ENCODE results near the gene STAC2.

The STAC2 gene

DNA sequence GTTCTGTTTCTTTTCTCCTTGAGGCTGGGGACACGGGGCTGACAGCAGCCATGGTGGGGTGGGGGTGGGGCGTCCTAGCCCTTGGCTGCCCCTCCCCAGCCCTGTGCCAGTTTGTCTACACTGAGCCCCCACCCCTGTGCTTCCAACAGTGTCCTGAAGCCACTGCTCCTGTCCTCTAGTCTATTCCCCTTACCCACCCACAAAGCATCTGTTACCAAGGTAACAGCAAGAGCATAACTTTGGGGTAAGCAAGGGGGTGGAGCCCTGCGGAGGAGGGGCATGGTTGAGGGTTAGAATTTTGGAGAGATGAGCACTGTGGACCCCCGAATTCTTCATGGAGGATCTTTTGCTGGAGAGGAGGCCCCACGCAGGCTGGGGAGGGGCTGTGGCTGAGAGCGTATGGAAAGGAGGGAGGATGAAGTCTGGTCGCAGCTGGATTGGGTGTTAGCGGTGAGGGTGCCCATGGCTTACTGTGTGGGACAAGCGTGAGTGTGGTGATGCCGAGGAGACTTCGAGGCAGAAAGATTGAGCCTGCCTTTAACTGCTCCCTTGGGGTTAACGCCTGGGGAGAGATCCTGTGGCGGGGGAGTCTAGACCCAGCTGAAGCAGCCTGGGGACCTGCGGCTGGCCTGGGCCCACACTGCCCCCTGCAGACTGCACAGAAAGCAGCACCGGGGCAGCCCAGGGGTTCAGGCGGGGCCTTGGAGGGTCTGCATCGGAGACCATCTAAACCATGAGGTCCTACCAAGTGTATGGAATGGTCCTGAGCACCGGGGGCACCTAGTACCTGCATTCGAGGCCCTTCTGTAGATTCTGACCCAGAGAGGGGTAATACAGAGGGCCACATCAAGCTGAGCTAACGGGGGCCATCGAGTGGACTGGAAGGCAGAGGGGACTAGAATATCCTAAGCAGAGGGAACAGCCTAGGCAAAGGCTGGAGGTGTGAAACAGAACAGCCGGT, 6.1 kb upstream of the STAC2 start:
- no peak for DNase-seq (ENCODE audit: low spot score)

DNA sequence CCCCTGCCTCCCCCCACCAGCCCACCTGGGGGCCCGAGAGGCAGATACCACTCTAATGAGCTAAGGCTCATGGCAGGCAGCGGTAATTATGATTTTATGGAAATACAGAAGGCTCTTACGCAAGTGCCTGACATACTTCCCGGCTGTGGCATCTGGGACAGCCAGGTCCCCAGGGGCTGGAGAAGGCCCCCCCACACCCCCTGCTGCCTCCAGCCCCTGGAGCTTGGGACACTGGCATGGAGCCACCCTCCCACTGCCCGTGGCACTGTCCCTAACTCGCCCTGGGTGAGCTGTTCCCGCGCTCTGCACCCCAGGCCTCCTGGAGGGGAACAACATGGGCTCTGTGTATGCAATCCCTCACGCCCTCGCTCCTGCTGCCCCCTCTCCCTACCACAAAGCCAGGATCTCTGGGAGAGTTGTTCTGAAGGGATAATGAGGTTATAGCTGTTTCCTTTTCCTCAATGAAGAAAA, 5.4 kb upstream of the STAC2 start:
- DNase-seq (ENCODE audit: low spot score), result no peak

DNA sequence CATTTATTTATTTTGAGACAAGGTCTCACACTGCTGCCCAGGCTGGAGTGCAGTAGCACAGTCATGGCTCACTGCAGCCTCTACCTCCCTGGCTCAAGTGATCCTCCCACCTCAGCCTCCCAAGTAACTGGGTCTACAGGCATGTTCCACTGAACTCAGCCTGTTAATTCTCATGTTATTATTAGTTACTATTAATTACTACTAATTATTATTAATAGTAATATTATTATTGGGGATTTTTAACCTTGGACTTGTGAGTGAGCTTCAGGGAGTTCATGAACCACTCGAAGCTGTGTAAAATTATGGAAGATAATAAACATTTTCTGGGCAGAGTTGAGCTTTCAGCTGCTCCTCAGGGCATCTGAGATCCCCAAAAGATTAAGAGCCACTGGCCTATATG, 4.6 kb upstream of the STAC2 start:
- DNase-seq (ENCODE audit: low spot score), result no peak

DNA sequence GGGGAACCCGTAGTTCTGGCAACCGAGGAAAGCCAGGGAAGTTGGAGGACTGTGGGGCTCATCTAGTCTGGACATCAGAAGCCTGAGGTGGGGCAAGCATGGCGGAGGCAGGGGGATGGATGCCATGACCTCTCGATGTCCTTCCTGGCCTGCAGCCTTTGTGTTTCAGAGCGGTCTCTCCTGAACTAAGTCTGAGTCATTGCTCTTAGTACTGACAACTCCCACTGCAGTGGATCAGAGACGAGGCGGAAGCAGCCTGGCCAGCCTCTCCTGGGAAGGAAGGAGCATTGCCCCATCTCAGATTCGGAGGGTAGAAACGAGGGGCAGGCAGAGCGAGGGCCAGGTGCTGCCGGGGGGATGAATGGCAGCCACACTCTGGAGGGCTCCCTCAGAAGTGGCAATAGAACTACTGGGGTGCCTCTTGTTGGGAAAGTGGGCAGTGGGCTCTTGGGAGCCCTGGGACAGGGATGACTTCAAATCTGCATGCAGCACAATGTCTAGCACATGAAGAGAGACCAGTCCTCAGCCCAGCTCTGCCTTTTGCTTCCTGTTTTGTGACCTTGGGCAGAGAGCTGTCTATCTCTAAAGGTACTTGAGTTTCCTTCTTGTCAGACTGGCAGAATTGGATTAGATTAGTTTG, 3.6 kb upstream of the STAC2 start:
- no peak for DNase-seq (ENCODE audit: low spot score)

DNA sequence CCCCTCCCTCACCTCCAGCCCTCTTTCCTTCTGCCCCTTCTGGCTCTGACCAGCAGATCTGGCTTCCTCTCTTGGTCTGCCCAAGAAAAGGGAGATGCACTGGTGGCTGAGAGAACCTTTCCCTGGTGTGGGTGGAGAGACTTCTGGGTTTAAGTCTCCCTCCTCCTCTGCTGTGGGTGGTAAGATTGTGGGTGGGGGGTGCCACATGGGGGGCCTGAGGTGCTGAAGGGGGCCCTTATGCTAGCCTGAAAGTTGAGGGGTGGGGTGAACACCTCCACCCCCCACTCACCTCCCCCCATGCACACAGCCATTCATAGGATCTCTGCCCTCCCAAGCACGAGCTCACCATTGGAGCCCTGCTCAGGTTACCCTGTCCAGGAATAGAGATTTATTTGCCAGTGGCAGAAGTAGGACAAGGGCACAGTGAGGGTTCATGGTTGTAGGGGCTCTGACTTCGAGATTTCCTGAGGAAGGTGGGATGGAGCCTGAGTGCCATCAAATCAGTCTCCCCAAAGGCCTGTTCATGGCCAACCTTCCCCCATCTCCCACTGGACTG, 1.7 kb upstream of the STAC2 start:
- no peak for DNase-seq (ENCODE audit: low spot score)

DNA sequence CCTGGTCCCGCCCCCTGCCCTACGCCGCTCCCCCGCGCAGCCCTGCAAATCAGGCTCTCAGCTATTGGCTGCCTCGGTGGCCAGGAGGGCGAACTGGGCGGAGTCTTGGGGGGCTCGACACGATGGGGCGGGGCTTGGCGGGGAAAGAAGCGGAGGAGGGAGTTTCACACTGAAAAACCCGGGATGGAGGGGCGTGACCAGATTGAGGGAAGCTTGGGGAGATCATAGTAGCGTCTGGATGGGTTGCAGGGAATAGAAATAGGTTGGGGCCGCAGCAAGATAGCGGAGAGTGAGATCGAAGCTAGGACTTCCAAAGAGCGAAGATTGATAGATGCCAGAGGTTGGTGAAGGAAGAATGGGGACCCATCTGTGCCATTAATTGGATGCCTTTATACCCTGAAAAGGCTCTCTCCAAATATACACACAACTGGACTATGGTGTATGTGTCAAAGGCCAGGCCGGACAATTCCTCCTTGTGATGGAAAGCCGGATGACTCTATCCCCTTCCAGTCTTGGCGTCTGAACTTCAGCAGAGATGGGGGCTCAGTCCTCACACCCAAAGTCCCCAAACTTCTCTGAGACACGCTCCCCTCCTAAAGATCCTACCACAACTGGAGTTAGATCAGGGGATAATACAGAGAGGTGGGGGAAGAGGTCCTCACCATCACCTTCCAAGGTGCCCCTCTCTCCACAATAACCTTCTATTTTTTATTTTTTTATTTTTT, 376 bp upstream of the STAC2 start:
- DNase-seq (ENCODE audit: low spot score), result no peak

DNA sequence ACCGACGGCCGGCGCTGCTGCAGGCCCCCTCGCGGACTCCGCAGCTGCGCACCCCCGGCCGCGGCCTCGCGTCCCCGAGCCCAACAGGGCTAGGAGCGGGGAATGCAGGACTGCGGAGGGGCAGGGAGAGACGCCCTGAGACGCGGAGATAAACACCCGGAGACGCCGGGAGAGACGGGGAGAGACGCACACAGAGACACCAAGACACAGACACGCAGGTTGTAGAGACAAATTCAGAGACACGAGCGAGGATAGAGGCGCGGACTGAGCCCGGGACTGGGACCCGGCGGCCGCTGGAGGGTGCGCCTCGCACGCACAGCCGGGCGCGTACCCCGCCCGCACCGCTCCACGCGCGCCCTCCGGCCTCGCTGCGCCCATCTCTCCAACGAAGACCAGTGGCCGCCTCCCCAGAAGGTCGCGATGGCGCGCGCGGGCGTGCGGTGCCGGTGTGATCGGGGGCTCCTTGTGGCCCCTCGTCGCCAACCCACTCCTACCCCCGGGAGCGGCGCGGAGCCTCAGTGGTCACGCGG, 902 bp downstream of the STAC2 start:
- no peak for DNase-seq (ENCODE audit: low spot score)

DNA sequence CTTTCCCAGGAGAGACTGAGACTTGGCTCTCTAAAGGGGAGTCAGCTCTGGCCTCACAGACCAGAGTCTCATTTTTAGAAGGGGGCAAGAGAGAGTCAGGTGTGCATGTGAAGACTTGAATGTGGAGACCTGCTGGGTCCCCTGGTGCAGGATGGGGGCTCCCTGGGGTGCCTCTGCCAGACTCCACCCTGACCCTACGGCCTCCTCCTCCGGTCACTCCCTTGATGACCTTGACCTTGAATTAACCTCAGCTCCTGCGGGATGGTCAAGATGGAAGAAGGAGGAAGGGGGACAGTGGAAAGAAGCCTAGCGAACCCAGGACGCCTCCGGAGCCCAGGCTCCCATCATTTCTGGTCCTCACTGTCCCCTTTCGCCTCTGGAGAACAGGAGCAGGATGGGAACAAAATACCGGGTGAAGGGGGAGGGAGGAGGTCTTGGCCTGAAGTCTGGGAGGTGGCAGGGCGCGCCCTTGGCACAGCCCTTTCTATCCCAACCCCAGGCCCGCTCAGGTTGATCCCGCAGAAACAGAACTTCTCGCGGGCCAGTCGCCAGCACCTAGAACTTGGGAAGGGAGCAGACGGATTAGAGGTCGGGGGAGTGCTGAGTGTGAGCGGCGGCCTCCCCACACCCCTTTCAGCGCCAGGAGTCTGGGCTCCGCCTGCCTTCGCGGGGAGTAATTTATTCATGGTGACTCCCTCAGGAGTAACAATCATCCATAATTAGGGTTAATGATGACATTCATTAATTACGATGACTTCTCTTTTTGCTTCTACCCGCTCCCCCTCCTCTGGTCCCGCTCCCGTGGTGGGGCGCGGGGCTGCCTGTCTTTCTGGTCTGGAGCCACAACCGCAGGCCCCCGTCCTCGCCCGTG, 1.6 kb downstream of the STAC2 start:
- DNase-seq (ENCODE audit: low spot score), result no peak

DNA sequence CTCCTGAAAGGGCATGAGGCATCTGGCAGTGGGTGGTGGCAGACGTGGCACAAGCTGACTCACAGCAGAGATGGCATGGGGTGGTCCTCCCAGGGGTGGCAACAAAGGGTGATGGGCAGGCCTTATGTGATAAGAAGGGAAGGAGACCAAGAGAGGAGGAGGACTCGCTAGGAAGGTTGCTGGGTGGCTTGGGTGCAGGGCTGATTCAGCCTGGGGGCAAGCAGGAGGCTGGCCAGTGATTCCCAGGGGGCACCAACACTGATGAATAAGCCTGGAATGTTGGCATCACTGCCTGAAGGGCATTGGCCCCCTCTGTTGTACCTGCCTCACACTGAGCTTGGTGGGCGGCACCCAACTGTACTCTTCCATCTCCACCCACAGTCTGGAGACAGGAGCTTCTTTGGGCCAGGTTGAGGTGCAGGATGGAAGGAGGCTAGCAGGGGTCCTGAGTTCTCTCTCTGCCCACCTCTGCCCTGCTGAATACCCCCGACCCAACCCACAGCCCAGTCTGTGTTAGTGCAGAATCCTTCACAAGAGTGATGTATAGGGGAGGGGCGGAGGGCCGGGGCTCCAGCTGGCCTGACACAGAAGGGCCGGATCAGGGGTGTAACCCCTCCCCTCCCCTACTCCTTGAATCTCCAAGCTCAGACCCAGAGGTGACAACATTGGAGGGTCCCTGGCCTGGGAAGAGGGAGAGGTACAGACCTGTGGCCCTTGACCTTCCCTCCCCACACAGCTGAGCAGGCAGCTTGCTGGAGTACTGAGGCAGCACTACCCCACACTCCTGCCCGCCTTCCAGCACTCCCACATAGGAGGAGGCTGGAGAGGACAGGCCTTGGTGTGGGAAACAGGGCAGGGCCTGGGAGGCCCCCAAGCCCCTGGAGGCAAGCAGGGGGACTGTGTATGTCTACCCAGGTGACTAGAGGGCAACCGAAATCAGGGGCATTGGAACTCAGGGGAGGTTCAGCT, 2.6 kb downstream of the STAC2 start:
- no peak for DNase-seq (ENCODE audit: low spot score)

DNA sequence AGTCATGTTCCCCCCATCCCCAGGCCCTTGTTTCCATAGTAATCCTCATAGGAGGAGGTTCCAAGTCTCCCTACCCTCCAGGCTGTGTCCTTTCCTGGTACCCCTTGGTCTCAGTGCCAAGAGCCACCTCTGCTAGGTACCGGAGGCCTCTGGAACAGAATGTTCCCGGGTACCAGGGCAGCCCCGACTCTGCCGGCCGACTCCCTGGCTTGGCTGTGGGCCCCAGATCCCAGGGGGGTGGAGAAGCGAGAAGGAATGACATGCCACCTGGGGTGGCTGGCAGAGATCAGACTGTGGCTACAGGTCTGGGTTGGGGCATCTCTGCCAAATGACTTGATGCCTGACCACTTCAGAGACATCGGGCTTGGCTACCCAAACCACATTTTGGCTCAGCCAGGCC, 3.6 kb downstream of the STAC2 start:
- no peak for DNase-seq (ENCODE audit: low spot score)

DNA sequence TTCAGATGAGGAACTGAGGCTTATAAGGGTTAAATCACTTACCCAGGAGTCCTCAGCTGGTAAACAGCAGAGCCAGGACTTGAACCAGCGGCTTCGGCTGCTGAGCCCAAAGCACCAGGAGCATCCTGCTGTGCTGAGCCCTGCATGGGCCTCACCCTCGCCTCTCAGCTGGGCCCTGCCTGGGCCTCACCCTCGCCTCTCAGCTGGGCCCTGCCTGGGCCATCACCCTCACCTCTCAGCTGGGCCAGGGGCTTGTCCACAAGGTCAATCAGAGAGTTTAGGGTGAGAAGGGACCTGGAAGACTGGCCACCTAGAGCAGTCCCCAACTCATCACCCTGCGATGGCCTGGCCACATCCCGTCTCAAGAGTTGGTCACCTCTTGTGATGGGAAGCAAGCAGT, 4.2 kb downstream of the STAC2 start:
- DNase-seq (ENCODE audit: low spot score), result no peak

DNA sequence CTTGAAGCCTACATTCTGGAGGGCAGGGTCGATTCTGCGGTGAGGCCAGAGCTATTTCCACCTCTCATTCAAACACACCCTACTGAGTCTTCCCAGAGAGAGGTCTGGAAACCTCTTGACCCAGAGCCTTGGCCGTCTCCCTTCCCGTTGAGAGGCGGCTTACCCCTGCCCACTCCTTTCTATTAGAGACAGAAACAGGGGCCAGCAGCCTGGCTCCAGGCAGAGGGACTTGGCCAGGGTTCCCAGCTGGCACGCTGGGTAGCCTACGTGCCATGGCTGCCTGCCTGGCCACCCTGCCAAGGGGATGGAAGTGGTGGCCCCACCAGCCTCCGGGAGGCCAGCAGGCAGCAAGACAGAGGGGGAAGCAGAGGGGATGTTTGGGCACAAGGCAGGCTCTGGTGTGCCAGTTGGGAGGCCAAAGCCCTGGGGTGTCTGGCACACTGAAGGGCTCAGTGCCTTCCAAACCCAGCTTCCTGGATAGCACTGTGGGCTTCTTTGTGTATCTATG, 6.0 kb downstream of the STAC2 start:
- DNase-seq (ENCODE audit: low spot score), result peak; percentile 74

DNA sequence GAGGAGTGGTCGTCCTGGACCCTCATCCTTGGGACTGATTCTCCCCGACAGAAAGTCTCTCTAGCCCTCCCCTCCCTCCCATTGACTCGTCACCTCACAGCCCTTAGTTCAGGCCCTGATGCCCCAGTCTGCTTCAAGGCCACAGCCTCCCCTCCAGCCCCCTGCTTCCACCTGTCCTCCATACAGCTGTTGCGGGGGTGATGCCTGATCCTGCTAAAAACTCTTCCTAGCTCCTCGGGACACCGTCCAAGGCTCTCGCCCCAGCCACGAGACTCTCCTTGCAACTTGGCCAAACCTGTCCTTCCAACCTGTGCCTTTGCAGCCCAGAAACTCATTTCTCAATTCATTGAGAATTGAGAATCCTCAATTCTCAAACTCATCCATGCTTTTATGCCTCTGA, 6.8 kb downstream of the STAC2 start:
- DNase-seq (ENCODE audit: low spot score), result no peak

DNA sequence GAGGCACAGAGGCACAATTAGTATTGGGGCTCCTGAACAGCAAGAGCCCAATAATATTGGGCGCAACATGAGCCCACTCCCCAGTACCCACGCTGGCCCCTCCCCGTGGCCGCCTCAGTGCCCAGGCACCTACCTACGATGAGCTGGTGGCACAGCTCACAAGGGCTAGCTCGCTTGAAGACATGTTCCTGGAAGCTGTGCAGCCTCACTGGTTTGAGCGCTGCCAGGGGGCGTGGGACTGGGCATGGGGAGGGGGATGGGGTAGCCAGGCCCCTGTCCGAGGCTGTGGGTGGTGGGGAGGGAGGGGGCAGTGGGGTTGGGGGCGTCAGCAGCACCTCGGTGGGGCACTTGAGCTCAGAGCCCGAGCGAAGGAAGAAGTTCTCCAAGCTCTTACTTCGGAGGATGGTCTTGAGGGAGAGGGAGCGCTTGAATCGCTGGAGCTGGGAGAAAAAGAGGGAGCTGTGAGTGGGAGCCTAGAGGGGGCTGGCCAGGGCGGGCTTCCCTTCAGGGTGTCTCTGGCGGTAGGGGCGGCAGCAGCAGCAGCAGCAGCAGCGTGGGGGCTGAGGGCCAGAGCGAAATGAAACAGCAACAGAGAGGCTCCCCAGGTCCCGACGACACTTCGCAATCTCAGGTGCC, 7.9 kb downstream of the STAC2 start:
- DNase-seq (ENCODE audit: low spot score), result no peak

DNA sequence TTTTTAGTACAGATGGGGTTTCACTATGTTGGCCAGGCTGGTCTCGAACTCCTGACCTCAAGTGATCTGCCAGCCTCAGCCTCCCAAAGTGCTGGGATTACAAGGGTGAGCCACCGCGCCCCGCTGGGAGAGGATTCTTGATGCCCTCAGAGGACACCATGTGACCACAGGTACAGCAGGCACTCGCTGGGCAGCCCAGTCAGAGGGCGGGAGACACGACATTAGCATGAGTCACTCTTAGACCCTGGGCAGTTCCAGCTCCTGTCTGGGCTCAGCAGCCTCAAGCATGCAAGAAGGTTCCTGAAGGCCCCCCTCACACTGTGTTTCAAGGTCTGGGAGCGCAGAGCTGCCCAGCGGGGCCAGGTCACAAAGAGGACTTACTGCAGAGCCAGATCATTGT, 11.9 kb downstream of the STAC2 start:
- DNase-seq (ENCODE audit: low spot score), result no peak

DNA sequence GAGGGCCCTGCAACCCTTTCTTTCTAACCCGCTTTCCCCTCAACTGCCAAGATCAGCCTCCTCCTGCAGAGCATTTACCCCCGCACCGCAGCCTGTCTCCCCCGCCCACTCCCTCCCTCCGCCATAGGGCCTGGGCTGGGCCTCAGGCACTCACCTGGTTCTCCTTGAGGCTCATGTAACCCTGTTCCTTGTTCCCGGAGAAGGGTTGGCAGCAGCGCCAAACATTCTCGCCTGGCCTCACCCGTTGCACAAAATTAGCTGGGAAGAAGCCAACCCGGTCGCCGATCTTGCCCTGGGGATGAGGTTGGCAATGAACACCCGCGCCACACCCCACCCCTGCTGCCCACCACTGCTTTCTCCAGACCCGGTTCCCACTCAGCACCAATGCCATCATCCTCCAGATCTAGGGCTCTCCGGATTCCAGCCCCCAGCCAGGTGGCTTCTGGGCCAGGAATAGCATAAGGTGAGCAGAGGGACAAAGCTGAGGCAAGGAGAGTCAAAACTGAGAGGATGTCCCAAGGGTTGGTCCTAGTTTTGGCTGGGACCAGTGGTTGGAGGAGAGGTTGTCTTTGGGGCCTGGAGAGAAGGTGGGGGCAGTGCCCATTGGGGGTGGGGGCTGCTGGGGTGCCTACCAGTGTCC, 12.8 kb downstream of the STAC2 start:
- no peak for DNase-seq (ENCODE audit: low spot score)

DNA sequence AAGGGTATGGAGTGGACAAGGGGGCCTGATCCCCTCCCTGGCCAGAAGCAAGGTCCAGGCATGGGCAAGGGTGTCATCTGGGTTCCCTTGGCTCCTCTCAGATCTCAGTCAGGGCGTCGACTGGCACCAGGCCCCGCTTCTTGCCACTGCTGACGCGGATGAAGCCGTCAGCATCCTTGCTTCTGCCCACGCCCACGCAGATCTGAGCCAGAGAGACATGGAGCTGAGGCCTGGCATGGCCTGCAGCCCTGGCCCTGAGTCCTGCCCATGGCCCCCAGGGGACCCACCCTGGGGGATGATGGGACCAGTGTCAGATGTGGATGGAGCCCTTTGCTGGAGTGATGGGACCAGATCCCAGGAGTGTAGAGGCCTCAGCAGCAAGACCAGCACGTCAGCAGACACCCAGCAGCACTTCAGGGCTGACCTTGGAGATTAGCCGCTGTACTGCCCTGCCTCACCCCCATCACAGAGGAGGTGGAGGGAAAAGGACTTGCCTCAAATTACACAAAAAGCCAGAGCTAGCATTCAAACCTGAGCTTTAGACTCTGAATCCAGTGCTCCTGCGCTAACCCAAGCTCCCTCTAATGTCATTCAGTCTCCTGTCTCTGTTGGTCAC, 13.4 kb downstream of the STAC2 start:
- DNase-seq (ENCODE audit: low spot score), result no peak

DNA sequence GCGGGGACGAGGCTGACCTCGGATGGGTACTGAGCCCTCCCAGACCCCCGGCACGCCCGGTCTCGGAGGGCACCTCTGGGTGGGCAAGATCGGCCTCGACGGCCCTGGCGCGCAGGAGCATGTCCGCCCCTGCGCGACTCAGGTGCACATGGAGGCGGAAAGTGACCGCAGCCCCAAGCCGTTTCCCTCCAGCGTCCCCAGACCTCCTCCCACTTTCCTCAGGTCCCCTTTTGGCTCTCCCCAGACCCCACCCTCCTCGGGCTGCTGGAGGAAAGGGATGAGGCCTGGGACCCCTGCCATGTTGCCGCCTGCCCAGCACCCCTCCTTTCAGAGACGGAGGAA, 15.7 kb downstream of the STAC2 start:
- no peak for DNase-seq (ENCODE audit: low spot score)

Data from globus pallidus (tissue), 1 donor.